Measurements from ENCODE around the gene PPP1CB.

Gene PPP1CB

GRCh38 chr2:28749526-28749925 lies 2.1 kb upstream of the PPP1CB start:
- Mint-ChIP-seq H3K36me3 (ENCODE audit: low read depth) (peaks cover 15% of the 10 kb centered on the region), H3K27ac (peak overlapping the region; percentile 99), H3K9me3 (no peaks in the 10 kb centered on the region), H3K27me3 (no peaks in the 10 kb centered on the region), H3K4me1 (ENCODE audit: low read depth) (peaks cover 48% of the 10 kb centered on the region), H3K4me3 (no peak overlapping the region)
- intact Hi-C loops (cut with micrococcal nuclease), result no loop called here

- peak overlapping the region; percentile 80 for H3K4me3 Mint-ChIP-seq
- peaks cover 54% of the 10 kb centered on the region for H3K4me1 Mint-ChIP-seq (ENCODE audit: low read depth)
- H3K9me3 Mint-ChIP-seq, result no peaks in the 10 kb centered on the region
- intact Hi-C loops (cut with micrococcal nuclease), result loop anchor here (1.0 to 2.0 kb wide), 3 partner anchors 34 to 150 kb away; no protein-coding TSS in a partner anchor
- peaks cover 22% of the 10 kb centered on the region for H3K36me3 Mint-ChIP-seq (ENCODE audit: low read depth)
- peak overlapping the region; percentile 99 for H3K27ac Mint-ChIP-seq
- H3K27me3 Mint-ChIP-seq, result no peaks in the 10 kb centered on the region
Observed at GRCh38 chr2:28750316-28751251, 1.0 kb upstream of the PPP1CB start.

- Mint-ChIP-seq H3K27ac (peak overlapping the region; percentile 99), H3K27me3 (no peaks in the 10 kb centered on the region), H3K4me1 (ENCODE audit: low read depth) (peaks cover 59% of the 10 kb centered on the region), H3K4me3 (peak overlapping the region; percentile 80), H3K36me3 (ENCODE audit: low read depth) (peaks cover 30% of the 10 kb centered on the region), H3K9me3 (no peaks in the 10 kb centered on the region)
- intact Hi-C loops (cut with micrococcal nuclease), result loop anchor here (1.0 to 2.0 kb wide), 5 partner anchors 36 to 185 kb away; no protein-coding TSS in a partner anchor
Observed at GRCh38 chr2:28751956-28752630, 463 bp downstream of the PPP1CB start.

- intact Hi-C loops (cut with micrococcal nuclease), result loop anchor here (2.0 kb wide), 2 partner anchors 158 to 186 kb away; no protein-coding TSS in a partner anchor
- H3K27me3 Mint-ChIP-seq, result no peaks in the 10 kb centered on the region
- no peaks in the 10 kb centered on the region for H3K9me3 Mint-ChIP-seq
- H3K36me3 Mint-ChIP-seq (ENCODE audit: low read depth), result peaks cover 31% of the 10 kb centered on the region
- peaks cover 65% of the 10 kb centered on the region for H3K4me1 Mint-ChIP-seq (ENCODE audit: low read depth)
- peak overlapping the region; percentile 99 for H3K27ac Mint-ChIP-seq
- H3K4me3 Mint-ChIP-seq, result peak overlapping the region; percentile 80
Observed at GRCh38 chr2:28752631-28753376, 1.2 kb downstream of the PPP1CB start.

GRCh38 chr2:28754321-28754720 lies 2.7 kb downstream of the PPP1CB start:
- peaks cover 59% of the 10 kb centered on the region for H3K4me1 Mint-ChIP-seq (ENCODE audit: low read depth)

GRCh38 chr2:28755421-28755820 lies 3.8 kb downstream of the PPP1CB start:
- Mint-ChIP-seq H3K36me3 (ENCODE audit: low read depth) (peaks cover 31% of the 10 kb centered on the region), H3K4me3 (no peak overlapping the region), H3K9me3 (no peaks in the 10 kb centered on the region), H3K4me1 (ENCODE audit: low read depth) (peaks cover 48% of the 10 kb centered on the region), H3K27ac (peak overlapping the region; percentile 60), H3K27me3 (no peaks in the 10 kb centered on the region)
- intact Hi-C loops (cut with micrococcal nuclease), result no loop called here

More at GRCh38 chr2:28754321-28754720, 2.7 kb downstream of the PPP1CB start:
- no peaks in the 10 kb centered on the region for H3K9me3 Mint-ChIP-seq
- H3K27me3 Mint-ChIP-seq, result no peaks in the 10 kb centered on the region
- intact Hi-C loops (cut with micrococcal nuclease), result no loop called here
- H3K36me3 Mint-ChIP-seq (ENCODE audit: low read depth), result peaks cover 31% of the 10 kb centered on the region
- H3K4me3 Mint-ChIP-seq, result peak overlapping the region; percentile 26
- H3K27ac Mint-ChIP-seq, result no peak overlapping the region

- Mint-ChIP-seq H3K27me3 (no peaks in the 10 kb centered on the region), H3K4me1 (ENCODE audit: low read depth) (peaks cover 48% of the 10 kb centered on the region), H3K9me3 (no peaks in the 10 kb centered on the region), H3K27ac (peak overlapping the region; percentile 32), H3K4me3 (no peak overlapping the region), H3K36me3 (ENCODE audit: low read depth) (peaks cover 23% of the 10 kb centered on the region)
- intact Hi-C loops (cut with micrococcal nuclease), result no loop called here
Observed at GRCh38 chr2:28758459-28758858, 6.8 kb downstream of the PPP1CB start.

- Mint-ChIP-seq H3K9me3 (no peaks in the 10 kb centered on the region), H3K36me3 (ENCODE audit: low read depth) (peaks cover 15% of the 10 kb centered on the region), H3K4me1 (ENCODE audit: low read depth) (peaks cover 36% of the 10 kb centered on the region), H3K4me3 (no peak overlapping the region), H3K27me3 (no peaks in the 10 kb centered on the region), H3K27ac (no peak overlapping the region)
- intact Hi-C loops (cut with micrococcal nuclease), result no loop called here
Observed at GRCh38 chr2:28761420-28761819, 9.8 kb downstream of the PPP1CB start.

- intact Hi-C loops (cut with micrococcal nuclease), result no loop called here
Observed at GRCh38 chr2:28764909-28765711, 13.5 kb downstream of the PPP1CB start.

GRCh38 chr2:28766070-28766469 lies 14.4 kb downstream of the PPP1CB start:
- no peaks in the 10 kb centered on the region for H3K27me3 Mint-ChIP-seq
- H3K4me1 Mint-ChIP-seq (ENCODE audit: low read depth), result peaks cover 39% of the 10 kb centered on the region
- intact Hi-C loops (cut with micrococcal nuclease), result no loop called here
- H3K9me3 Mint-ChIP-seq, result no peaks in the 10 kb centered on the region
- H3K4me3 Mint-ChIP-seq, result no peak overlapping the region
- peaks cover 2% of the 10 kb centered on the region for H3K36me3 Mint-ChIP-seq (ENCODE audit: low read depth)
- no peak overlapping the region for H3K27ac Mint-ChIP-seq

More at GRCh38 chr2:28764909-28765711, 13.5 kb downstream of the PPP1CB start:
- no peak overlapping the region for H3K4me3 Mint-ChIP-seq
- no peaks in the 10 kb centered on the region for H3K9me3 Mint-ChIP-seq
- peaks cover 7% of the 10 kb centered on the region for H3K36me3 Mint-ChIP-seq (ENCODE audit: low read depth)
- H3K4me1 Mint-ChIP-seq (ENCODE audit: low read depth), result peaks cover 41% of the 10 kb centered on the region
- no peak overlapping the region for H3K27ac Mint-ChIP-seq
- no peaks in the 10 kb centered on the region for H3K27me3 Mint-ChIP-seq

GRCh38 chr2:28767337-28767736 lies 15.7 kb downstream of the PPP1CB start:
- Mint-ChIP-seq H3K36me3 (ENCODE audit: low read depth) (no peaks in the 10 kb centered on the region), H3K4me3 (no peak overlapping the region), H3K27ac (no peak overlapping the region), H3K27me3 (no peaks in the 10 kb centered on the region), H3K9me3 (no peaks in the 10 kb centered on the region), H3K4me1 (ENCODE audit: low read depth) (peaks cover 44% of the 10 kb centered on the region)
- intact Hi-C loops (cut with micrococcal nuclease), result no loop called here

GRCh38 chr2:28768422-28768821 lies 16.8 kb downstream of the PPP1CB start:
- no peak overlapping the region for H3K4me3 Mint-ChIP-seq
- no peaks in the 10 kb centered on the region for H3K9me3 Mint-ChIP-seq
- H3K27ac Mint-ChIP-seq, result no peak overlapping the region
- no peaks in the 10 kb centered on the region for H3K27me3 Mint-ChIP-seq
- no peaks in the 10 kb centered on the region for H3K36me3 Mint-ChIP-seq (ENCODE audit: low read depth)
- peaks cover 40% of the 10 kb centered on the region for H3K4me1 Mint-ChIP-seq (ENCODE audit: low read depth)
- intact Hi-C loops (cut with micrococcal nuclease), result no loop called here

- Mint-ChIP-seq H3K36me3 (ENCODE audit: low read depth) (no peaks in the 10 kb centered on the region), H3K27me3 (no peaks in the 10 kb centered on the region), H3K4me3 (no peak overlapping the region), H3K9me3 (no peaks in the 10 kb centered on the region), H3K27ac (peak overlapping the region; percentile 57), H3K4me1 (ENCODE audit: low read depth) (peaks cover 35% of the 10 kb centered on the region)
- intact Hi-C loops (cut with micrococcal nuclease), result no loop called here
Observed at GRCh38 chr2:28768952-28769351, 17.3 kb downstream of the PPP1CB start.
